BJ (cell line): ENCODE results near the gene FBXO3. TPM values are rescaled to one million over a fixed set of nuclear protein-coding genes. Genes with fewer than 3 reads are reported as not detected.

Experiments
- CTCF ChIA-PET: fragments of 350-600 bp; formaldehyde crosslinking; extraction: SDS; loops from one replicate; lab custom pipeline; 2021; ENCODE audit warnings: antibody characterized with exemption, inconsistent platforms; lab: Yijun Ruan, JAX
- POLR2A ChIA-PET: fragments of 300-600 bp; sonication (Branson Sonifier 250); formaldehyde crosslinking; extraction: SDS; loops from one replicate; lab custom pipeline; 2021; ENCODE audit warnings: antibody characterized with exemption; lab: Charles Lee
- DNase-seq: peaks from one replicate; pipeline ENCODE4 v3.0.0-alpha.2; 2011; ENCODE audit warnings: low read depth
- H3K27me3 ChIP-seq: 2 replicates; pipeline ENCODE4 v1.6.0; 2011; ENCODE audit warnings: low read length; ENCODE audit not compliant: control insufficient read depth, insufficient read depth
- H3K36me3 ChIP-seq: 2 replicates; pipeline ENCODE4 v1.5.1; 2011; ENCODE audit warnings: low read length; ENCODE audit not compliant: control insufficient read depth, insufficient read depth
- H3K4me3 ChIP-seq: 2 replicates; pipeline ENCODE4 v1.5.1; 2011; ENCODE audit warnings: low read depth, mild to moderate bottlenecking, control low read depth, low read length
- polyA plus RNA-seq: library from polyadenylated mRNA; depleted of rRNA; stranded (reverse); fragments of >200 nt; gene quantifications from 2 replicates; pipeline ENCODE4 v1.2.3, GENCODE V29; 2011
- TF ChIP-seq, protein P1 (sequence below): IDR thresholded peaks from 2 replicates; pipeline ENCODE4 v1.5.1; 2011; ENCODE audit warnings: low read depth, mild to moderate bottlenecking, control low read depth, inconsistent platforms, low read length, moderate library complexity; ENCODE audit not compliant: insufficient read depth

The FBXO3 gene
- polyA plus RNA-seq, 1 experiment: 22.8 TPM

DNA sequence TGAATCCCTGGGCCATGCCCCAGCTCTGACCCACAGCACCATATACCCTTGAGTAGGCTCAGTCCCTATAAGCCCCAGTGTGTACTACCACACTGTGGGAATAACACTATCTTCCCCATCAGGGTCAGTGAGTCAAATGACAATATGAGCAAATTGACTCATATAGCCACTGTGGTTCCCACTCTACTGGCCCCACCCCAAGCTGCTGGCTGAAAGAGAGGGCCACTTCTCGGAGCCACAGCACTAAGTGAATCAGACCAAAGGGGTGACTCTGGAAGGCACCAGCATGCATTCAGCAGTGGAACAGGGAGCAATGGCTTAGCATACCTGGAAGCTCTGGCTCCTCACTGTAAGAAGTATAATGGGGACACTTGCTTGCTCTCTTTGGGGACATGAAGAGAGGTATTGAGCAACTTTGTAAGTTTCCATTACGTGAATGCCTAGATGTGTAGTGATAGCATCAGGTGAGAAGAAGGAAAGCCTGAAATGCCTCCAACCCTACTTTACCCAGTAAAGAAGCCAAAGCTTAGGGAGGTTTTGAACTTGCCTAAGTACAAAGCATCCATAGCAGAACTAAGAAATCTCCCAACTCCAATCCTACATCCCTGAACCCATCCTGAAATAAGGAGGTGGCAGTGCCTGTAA, 51.6 kb downstream of the FBXO3 start:
- CTCF ChIA-PET: interaction anchor here (1.1 kb wide), 1 partner anchor 14 kb away, joined by 3 read pairs; no protein-coding TSS in a partner anchor

DNA sequence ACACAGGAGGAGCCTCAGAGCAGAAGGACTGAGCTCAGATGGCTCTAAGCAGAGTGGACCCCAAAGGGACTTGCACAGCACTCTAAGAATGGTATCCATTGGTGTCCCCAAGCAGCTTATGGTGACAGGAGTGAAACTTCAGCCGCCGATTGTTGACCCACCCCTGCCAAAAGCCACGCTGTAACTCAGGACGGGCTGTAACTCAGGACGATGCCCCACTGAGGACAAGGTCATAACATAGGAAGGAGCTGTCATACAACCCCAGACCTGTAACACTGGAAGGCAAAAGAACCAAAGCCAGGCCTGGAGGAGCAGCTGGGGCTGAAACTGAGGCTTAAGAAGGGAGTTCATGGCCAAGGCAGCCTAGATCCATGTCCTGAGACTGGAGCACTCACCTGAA, 52.3 kb downstream of the FBXO3 start:
- CTCF ChIA-PET: interaction anchor here (1.1 to 1.5 kb wide), 2 partner anchors 15 to 20 kb away, joined by 3 to 4 read pairs; no protein-coding TSS in a partner anchor
- H3K4me3 ChIP-seq: no peak overlapping the region
- H3K36me3 ChIP-seq: peaks cover 6% of the 10 kb centered on the region
- TF ChIP-seq, protein P1, sequence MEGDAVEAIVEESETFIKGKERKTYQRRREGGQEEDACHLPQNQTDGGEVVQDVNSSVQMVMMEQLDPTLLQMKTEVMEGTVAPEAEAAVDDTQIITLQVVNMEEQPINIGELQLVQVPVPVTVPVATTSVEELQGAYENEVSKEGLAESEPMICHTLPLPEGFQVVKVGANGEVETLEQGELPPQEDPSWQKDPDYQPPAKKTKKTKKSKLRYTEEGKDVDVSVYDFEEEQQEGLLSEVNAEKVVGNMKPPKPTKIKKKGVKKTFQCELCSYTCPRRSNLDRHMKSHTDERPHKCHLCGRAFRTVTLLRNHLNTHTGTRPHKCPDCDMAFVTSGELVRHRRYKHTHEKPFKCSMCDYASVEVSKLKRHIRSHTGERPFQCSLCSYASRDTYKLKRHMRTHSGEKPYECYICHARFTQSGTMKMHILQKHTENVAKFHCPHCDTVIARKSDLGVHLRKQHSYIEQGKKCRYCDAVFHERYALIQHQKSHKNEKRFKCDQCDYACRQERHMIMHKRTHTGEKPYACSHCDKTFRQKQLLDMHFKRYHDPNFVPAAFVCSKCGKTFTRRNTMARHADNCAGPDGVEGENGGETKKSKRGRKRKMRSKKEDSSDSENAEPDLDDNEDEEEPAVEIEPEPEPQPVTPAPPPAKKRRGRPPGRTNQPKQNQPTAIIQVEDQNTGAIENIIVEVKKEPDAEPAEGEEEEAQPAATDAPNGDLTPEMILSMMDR: no peak
- POLR2A ChIA-PET: interaction anchor here (0.6 kb wide), 1 partner anchor 448 kb away, joined by 3 read pairs; no protein-coding TSS in a partner anchor
- no peaks in the 10 kb centered on the region for H3K27me3 ChIP-seq
- DNase-seq: no peak

More for the DNA sequence above, 51.6 kb downstream of the FBXO3 start:
- Histone ChIP-seq H3K4me3 (no peak overlapping the region), H3K27me3 (no peaks in the 10 kb centered on the region), H3K36me3 (peaks cover 6% of the 10 kb centered on the region)
- POLR2A ChIA-PET: interaction anchor here (0.6 kb wide), 1 partner anchor 449 kb away, joined by 3 read pairs; no protein-coding TSS in a partner anchor
- TF ChIP-seq, protein P1: no peak
- no peak for DNase-seq

DNA sequence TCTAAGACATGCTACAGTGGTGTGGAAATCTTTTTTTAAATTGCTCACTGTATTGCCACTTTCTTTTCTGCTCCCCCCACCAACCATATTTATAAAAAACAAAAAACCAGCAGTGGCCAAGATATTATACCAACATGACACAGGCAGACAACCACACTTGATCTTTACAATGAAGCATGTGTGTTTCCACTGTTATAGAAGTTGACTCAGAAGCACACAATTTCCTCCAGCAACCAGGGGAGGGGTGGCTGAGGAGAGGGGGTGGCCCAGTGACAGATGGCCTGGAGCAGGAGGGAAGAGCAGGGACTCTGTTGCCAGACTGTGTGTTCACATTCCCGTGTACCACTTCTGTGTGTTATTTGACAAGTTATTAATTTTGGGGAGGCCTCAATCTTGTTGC, 52.9 kb downstream of the FBXO3 start:
- ChIA-PET CTCF (interaction anchor here (1.5 to 1.8 kb wide), 2 partner anchors 12 to 21 kb away, joined by 4 to 5 read pairs; no protein-coding TSS in a partner anchor), POLR2A (no interaction called here)
- no peaks in the 10 kb centered on the region for H3K27me3 ChIP-seq
- H3K36me3 ChIP-seq: peaks cover 9% of the 10 kb centered on the region
- no peak overlapping the region for H3K4me3 ChIP-seq
- TF ChIP-seq, protein P1: no peak
- DNase-seq: no peak

DNA sequence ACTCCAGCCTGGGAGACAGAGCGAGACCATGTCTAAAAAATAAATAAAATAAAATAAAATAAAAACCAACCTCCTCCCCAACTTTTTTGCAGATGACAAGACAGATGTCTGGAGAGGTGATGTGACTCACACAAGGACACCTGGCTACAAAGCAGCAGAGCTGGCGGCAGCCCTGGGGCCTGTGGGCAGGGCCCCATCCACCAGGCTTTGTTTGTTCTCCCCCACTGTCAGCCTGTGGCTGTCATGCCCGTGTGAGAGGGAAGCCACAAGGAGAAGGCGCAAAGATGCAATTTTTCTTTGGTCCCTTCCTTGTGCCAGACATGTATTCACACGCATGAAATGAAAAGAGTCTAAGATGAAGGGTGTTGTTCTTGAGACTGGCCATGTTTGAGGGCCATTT, 54.7 kb downstream of the FBXO3 start:
- Histone ChIP-seq H3K4me3 (no peak overlapping the region), H3K27me3 (no peaks in the 10 kb centered on the region), H3K36me3 (peaks cover 10% of the 10 kb centered on the region)
- ChIA-PET POLR2A (interaction anchor here (0.6 kb wide), 1 partner anchor 108 kb away, joined by 3 read pairs; no protein-coding TSS in a partner anchor), CTCF (interaction anchor here (1.0 to 1.8 kb wide), 2 partner anchors 14 kb away, joined by 3 to 5 read pairs; no protein-coding TSS in a partner anchor)
- TF ChIP-seq, protein P1: no peak
- DNase-seq: no peak

DNA sequence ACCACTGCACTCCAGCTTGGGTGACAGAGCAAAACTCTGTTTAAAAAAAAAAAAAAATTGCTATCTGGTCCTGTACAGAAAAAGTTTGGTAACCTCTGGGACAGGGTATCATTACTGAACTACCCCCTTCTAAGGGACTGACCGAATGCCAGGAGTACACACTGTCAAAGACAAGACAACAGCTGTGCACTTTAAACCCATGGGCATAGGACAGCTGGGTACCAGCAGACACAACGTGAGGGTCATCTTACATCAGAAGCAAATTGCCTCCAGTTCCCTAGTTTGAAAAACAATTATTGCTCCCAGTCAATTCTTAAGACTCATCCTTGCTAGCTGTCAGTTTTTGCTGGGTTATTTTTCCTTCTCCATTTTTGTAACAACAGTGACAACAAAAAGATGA, 55.9 kb downstream of the FBXO3 start:
- DNase-seq: no peak
- CTCF ChIA-PET: no interaction called here
- peaks cover 10% of the 10 kb centered on the region for H3K36me3 ChIP-seq
- H3K27me3 ChIP-seq: no peaks in the 10 kb centered on the region
- TF ChIP-seq, protein P1: no peak
- POLR2A ChIA-PET: no interaction called here
- no peak overlapping the region for H3K4me3 ChIP-seq
